ENCODE data around the gene ALAD. TPM values are rescaled to one million over a fixed set of nuclear protein-coding genes. Genes with fewer than 3 reads are reported as not detected.

Gene ALAD
- total and polyA plus RNA-seq, 2 of the 8 experiments (the other 6 are each of a cell fraction or from before 2014, with no cell fraction given) = 8.2 to 15.3 TPM

GRCh38 chr9:113390192-113390960 lies 10.7 kb downstream of the ALAD start:
- Histone ChIP-seq H3K23ac (ENCODE audit: insufficient read length) (no peak overlapping the region), H2BK120ac (replicated peaks; ENCODE audit: low read depth, low read length) (no peak overlapping the region), H2AFZ (ENCODE audit: low read length) (no peak overlapping the region), H2BK15ac (ENCODE audit: low read length) (no peak overlapping the region), H3K9ac (replicated peaks in 1 of 4; ENCODE audit: extremely low read depth in 1 of 4, low read depth in 3 of 4, low read length in 3 of 4) (no peak overlapping the region), H4K8ac (ENCODE audit: extremely low read depth, insufficient read depth, low read length) (no peak overlapping the region), H3K56ac (replicated peaks; ENCODE audit: insufficient read length, low read depth, low read length) (no peak overlapping the region), H3K27me3 (replicated peaks in 1 of 4; ENCODE audit: control insufficient read depth in 3 of 4, extremely low read depth in 1 of 4, insufficient read depth in 3 of 4, low read length in 3 of 4) (no peaks in the 10 kb centered on the region), H3K18ac (ENCODE audit: extremely low read depth, low read length) (no peak overlapping the region), H3K79me2 (ENCODE audit: control insufficient read depth in 1 of 2, insufficient read depth in 2 of 2, low read length in 2 of 2) (no peaks in the 10 kb centered on the region), H3K4me1 (replicated peaks in 1 of 4; ENCODE audit: control insufficient read depth in 3 of 4, insufficient read depth in 4 of 4, low read length in 3 of 4) (no peaks in the 10 kb centered on the region), H3K14ac (ENCODE audit: insufficient read length) (no peak overlapping the region), H3K27ac (ENCODE audit: low read depth, low read length) (no peak overlapping the region), H3K4me3 (ENCODE audit: extremely low read depth in 1 of 4, insufficient read depth in 2 of 4, low read depth in 3 of 4, low read length in 4 of 4) (no peak overlapping the region), H2BK20ac (ENCODE audit: low read length) (no peak overlapping the region), H2BK12ac (ENCODE audit: low read depth, low read length) (no peak overlapping the region), H4K5ac (ENCODE audit: insufficient read length, low read depth, low read length) (no peak overlapping the region), H2BK5ac (ENCODE audit: low read depth, low read length) (no peak overlapping the region), H3K4ac (replicated peaks; ENCODE audit: insufficient read length, low read depth, low read length) (no peak overlapping the region), H3K9me3 (ENCODE audit: insufficient read depth in 2 of 2, low read depth in 1 of 2, low read length in 1 of 2) (no peaks in the 10 kb centered on the region), H3K4me2 (ENCODE audit: insufficient read depth in 1 of 2, low read depth in 2 of 2, low read length in 2 of 2) (no peak overlapping the region), H3K79me1 (ENCODE audit: low read depth, low read length) (no peaks in the 10 kb centered on the region), H2AK5ac (ENCODE audit: low read depth, low read length) (no peak overlapping the region), H4K20me1 (replicated peaks in 1 of 2; ENCODE audit: control insufficient read depth in 1 of 2, insufficient read depth in 2 of 2, low read length in 2 of 2) (peaks cover 0 to 2% of the 10 kb centered on the region in 2 experiments), H3K36me3 (ENCODE audit: control insufficient read depth in 2 of 4, insufficient read depth in 4 of 4, low read length in 3 of 4) (peaks cover 0 to 12% (median 5%) of the 10 kb centered on the region in 4 experiments; a peak in 5 of 8 replicates), H3K23me2 (ENCODE audit: low read depth, low read length) (no peaks in the 10 kb centered on the region), H4K91ac (replicated peaks; ENCODE audit: insufficient read length, low read length) (no peak overlapping the region)
- ChIA-PET CTCF (ENCODE audit: partially characterized antibody) (interaction anchor here (0.5 to 1.9 kb wide), 4 partner anchors 23 to 82 kb away, joined by 3 to 5 read pairs (median 3); no protein-coding TSS in a partner anchor), POLR2A (ENCODE audit: partially characterized antibody) (interaction anchor here (1.2 kb wide), 1 partner anchor 10 kb away, joined by 3 read pairs; no protein-coding TSS in a partner anchor)
- DNase-seq (ENCODE audit: low read depth in 1 of 2, low spot score in 2 of 2) (no peak), FAIRE-seq (no peak)
- WGBS, 2 experiments (ENCODE audit: extremely low coverage in 1 of 2, insufficient coverage in 1 of 2, insufficient read length in 1 of 2, insufficient replicate concordance in 2 of 2, low coverage in 1 of 2, low lambda C conversion rate in 2 of 2, missing lambda C conversion rate in 1 of 2) = 91% methylated on average over 17 of the region's 17 CpGs; no CpG with 5 or more reads in 1 of the 2 experiments
- TF ChIP-seq TBP (IDR thresholded peaks at IDR 0.05; ENCODE audit: low read depth, low read length) = no peak

Data from H1 (cell line).